Mesendoderm (in vitro differentiated cells): ENCODE data around the gene DUS4L.

Source experiments
- DNase-seq: peaks from one replicate; pipeline ENCODE4 v3.0.0; 2013
- H2AK5ac ChIP-seq: 2 replicates; pipeline ENCODE4 v1.6.1; 2013; ENCODE audit warnings: low read length, inconsistent platforms
- H2BK120ac ChIP-seq: 2 replicates; pipeline ENCODE4 v1.6.1; 2013; ENCODE audit warnings: low read depth, mild to moderate bottlenecking, low read length, moderate library complexity, mixed read lengths
- H2BK15ac ChIP-seq: replicated peaks from 2 replicates; pipeline ENCODE4 v1.6.1; 2013; ENCODE audit warnings: low read depth, mild to moderate bottlenecking, moderate library complexity
- H2BK5ac ChIP-seq: 2 replicates; pipeline ENCODE4 v1.6.1; 2013; ENCODE audit warnings: low read length, inconsistent platforms
- H3K18ac ChIP-seq: 2 replicates; pipeline ENCODE4 v1.6.1; 2013; ENCODE audit warnings: mild to moderate bottlenecking, low read length, mixed read lengths
- H3K23ac ChIP-seq: one replicate; pipeline ENCODE4 v1.6.1; 2013; ENCODE audit warnings: low read length
- H3K27ac ChIP-seq: 2 replicates; pipeline ENCODE4 v1.5.1; 2013; ENCODE audit warnings: low read depth, mild to moderate bottlenecking, inconsistent platforms, low read length, moderate library complexity
- H3K27me3 ChIP-seq: 2 replicates; pipeline ENCODE4 v1.6.1; 2013; ENCODE audit warnings: low read length, control low read depth, mild to moderate bottlenecking, inconsistent platforms; ENCODE audit not compliant: insufficient read depth, poor library complexity
- H3K36me3 ChIP-seq: 2 replicates; pipeline ENCODE4 v1.6.1; 2013; ENCODE audit warnings: low read length, inconsistent platforms; ENCODE audit not compliant: control insufficient read depth, insufficient read depth
- H3K4ac ChIP-seq: one replicate; pipeline ENCODE4 v1.6.1; 2013; ENCODE audit warnings: low read depth, mild to moderate bottlenecking, low read length, moderate library complexity
- H3K4me1 ChIP-seq: 2 replicates; pipeline ENCODE4 v1.6.1; 2013; ENCODE audit warnings: low read depth, low read length, inconsistent platforms; ENCODE audit not compliant: control insufficient read depth
- H3K4me2 ChIP-seq: 2 replicates; pipeline ENCODE4 v1.6.1; 2013; ENCODE audit warnings: low read length
- H3K4me3 ChIP-seq: 2 replicates; pipeline ENCODE4 v1.5.1; 2013; ENCODE audit warnings: mild to moderate bottlenecking, low read length
- H3K56ac ChIP-seq: one replicate; pipeline ENCODE4 v1.6.1; 2013; ENCODE audit warnings: low read length
- H3K79me1 ChIP-seq: 2 replicates; pipeline ENCODE4 v1.6.1; 2013; ENCODE audit warnings: low read length, inconsistent platforms
- H3K79me2 ChIP-seq: 2 replicates; pipeline ENCODE4 v1.6.1; 2013; ENCODE audit warnings: mild to moderate bottlenecking, low read length; ENCODE audit not compliant: control insufficient read depth, insufficient read depth
- H3K9ac ChIP-seq: 2 replicates; pipeline ENCODE4 v1.6.1; 2013; ENCODE audit warnings: low read length, inconsistent platforms
- H4K5ac ChIP-seq: one replicate; pipeline ENCODE4 v1.6.1; 2013; ENCODE audit warnings: low read length
- H4K8ac ChIP-seq: one replicate; pipeline ENCODE4 v1.6.1; 2013; ENCODE audit warnings: low read depth, mild to moderate bottlenecking, control low read depth, low read length, moderate library complexity
- WGBS: extraction: QIAGEN DNeasy Blood & Tissue Kit; methylation state at CpG from one replicate; pipeline ENCODE4 v1.1.7; 2013; ENCODE audit warnings: low lambda C conversion rate, missing lambda C conversion rate; ENCODE audit not compliant: insufficient coverage; ENCODE audit errors: extremely low coverage; 5-methylcytosine and 5-hydroxymethylcytosine counted together

Gene DUS4L

GRCh38 chr7:107592361-107593024 is 28.7 kb downstream of the DUS4L start:
- H2BK5ac ChIP-seq: no peak overlapping the region
- no CpG with 5 or more reads among the region's 5 CpGs for WGBS
- H3K27me3 ChIP-seq: no peaks in the 10 kb centered on the region
- no peak overlapping the region for H3K27ac ChIP-seq
- DNase-seq: no peak
- H4K5ac ChIP-seq: no peak overlapping the region
- H3K56ac ChIP-seq: no peak overlapping the region
- no peaks in the 10 kb centered on the region for H3K79me2 ChIP-seq
- no peak overlapping the region for H3K4me3 ChIP-seq
- H3K4ac ChIP-seq: no peak overlapping the region
- no peak overlapping the region for H3K18ac ChIP-seq
- no peak overlapping the region for H3K4me2 ChIP-seq
- H3K9ac ChIP-seq: no peak overlapping the region
- H3K23ac ChIP-seq: no peak overlapping the region
- H2BK15ac ChIP-seq: no peak overlapping the region
- H4K8ac ChIP-seq: no peak overlapping the region
- no peak overlapping the region for H2AK5ac ChIP-seq
- no peaks in the 10 kb centered on the region for H3K79me1 ChIP-seq
- H3K36me3 ChIP-seq: no peaks in the 10 kb centered on the region
- H3K4me1 ChIP-seq: no peaks in the 10 kb centered on the region
- no peak overlapping the region for H2BK120ac ChIP-seq

GRCh38 chr7:107593025-107593410 is 29.2 kb downstream of the DUS4L start:
- Histone ChIP-seq H3K9ac (no peak overlapping the region), H3K27ac (no peak overlapping the region), H3K79me2 (no peaks in the 10 kb centered on the region), H3K4me1 (no peaks in the 10 kb centered on the region), H2BK15ac (no peak overlapping the region), H3K79me1 (no peaks in the 10 kb centered on the region), H3K23ac (no peak overlapping the region), H2AK5ac (no peak overlapping the region), H3K18ac (no peak overlapping the region), H4K8ac (no peak overlapping the region), H3K36me3 (no peaks in the 10 kb centered on the region), H2BK5ac (no peak overlapping the region), H4K5ac (no peak overlapping the region), H3K27me3 (no peaks in the 10 kb centered on the region), H3K4ac (no peak overlapping the region), H3K56ac (no peak overlapping the region), H3K4me3 (no peak overlapping the region), H3K4me2 (no peak overlapping the region), H2BK120ac (no peak overlapping the region)
- no CpG with 5 or more reads among the region's 1 CpG for whole genome bisulfite sequencing
- no peak for DNase-seq

- Histone ChIP-seq H3K4me2 (no peak overlapping the region), H3K79me1 (no peaks in the 10 kb centered on the region), H3K56ac (no peak overlapping the region), H2AK5ac (no peak overlapping the region), H3K18ac (no peak overlapping the region), H3K4me3 (no peak overlapping the region), H3K36me3 (no peaks in the 10 kb centered on the region), H3K4ac (no peak overlapping the region), H3K27ac (no peak overlapping the region), H4K8ac (no peak overlapping the region), H2BK5ac (no peak overlapping the region), H3K23ac (no peak overlapping the region), H3K27me3 (no peaks in the 10 kb centered on the region), H2BK15ac (no peak overlapping the region), H3K4me1 (no peaks in the 10 kb centered on the region), H2BK120ac (no peak overlapping the region), H3K9ac (no peak overlapping the region), H4K5ac (no peak overlapping the region), H3K79me2 (no peaks in the 10 kb centered on the region)
- peak; percentile 79 for DNase-seq
- no CpG with 5 or more reads among the region's 4 CpGs for WGBS
Measured at GRCh38 chr7:107594961-107595737, 31.4 kb downstream of the DUS4L start.

- Histone ChIP-seq H3K4me2 (no peak overlapping the region), H2AK5ac (no peak overlapping the region), H2BK5ac (no peak overlapping the region), H3K79me2 (no peaks in the 10 kb centered on the region), H3K27me3 (no peaks in the 10 kb centered on the region), H2BK120ac (no peak overlapping the region), H4K5ac (no peak overlapping the region), H3K4ac (peak overlapping the region; percentile 36), H3K4me3 (no peak overlapping the region), H3K27ac (no peak overlapping the region), H3K4me1 (no peaks in the 10 kb centered on the region), H3K36me3 (no peaks in the 10 kb centered on the region), H3K9ac (no peak overlapping the region), H3K56ac (no peak overlapping the region), H3K79me1 (no peaks in the 10 kb centered on the region), H3K23ac (no peak overlapping the region), H4K8ac (no peak overlapping the region), H2BK15ac (no peak overlapping the region), H3K18ac (no peak overlapping the region)
- peak; percentile 11 for DNase-seq
- WGBS: no CpG with 5 or more reads among the region's 5 CpGs
Measured at GRCh38 chr7:107596881-107597581, 33.3 kb downstream of the DUS4L start.

GRCh38 chr7:107597582-107597916 is 33.8 kb downstream of the DUS4L start:
- Histone ChIP-seq H3K79me1 (no peaks in the 10 kb centered on the region), H2BK5ac (no peak overlapping the region), H3K56ac (no peak overlapping the region), H3K27me3 (no peaks in the 10 kb centered on the region), H2BK120ac (no peak overlapping the region), H3K9ac (no peak overlapping the region), H4K8ac (no peak overlapping the region), H3K79me2 (no peaks in the 10 kb centered on the region), H3K4ac (no peak overlapping the region), H3K23ac (no peak overlapping the region), H3K27ac (no peak overlapping the region), H3K18ac (no peak overlapping the region), H3K36me3 (no peaks in the 10 kb centered on the region), H3K4me2 (no peak overlapping the region), H4K5ac (no peak overlapping the region), H2AK5ac (no peak overlapping the region), H3K4me1 (no peaks in the 10 kb centered on the region), H3K4me3 (no peak overlapping the region), H2BK15ac (no peak overlapping the region)
- DNase-seq: no peak
- WGBS: no CpG with 5 or more reads among the region's 1 CpG
